ENCODE data around the gene SLC19A1.

The SLC19A1 gene

GRCh38 chr21:45542242-45542666, at the start of gene SLC19A1:
Gene SLC19A1 (minus strand): TSS chr21:45542440. CDS start chr21:45537959, 4,481 bp downstream.
- peak in 1 of 2 donors; percentile 35 for DNase-seq

- no peak for DNase-seq
Observed at GRCh38 chr21:45591619-45592207, 49.5 kb upstream of the SLC19A1 start.

- peak in 1 of 2 donors; percentile 52 for DNase-seq
Observed at GRCh38 chr21:45590726-45591618, 48.7 kb upstream of the SLC19A1 start.

GRCh38 chr21:45590246-45590725, 48.0 kb upstream of the SLC19A1 start:
- peak in 1 of 2 donors; percentile 52 for DNase-seq

GRCh38 chr21:45589686-45590245, 47.5 kb upstream of the SLC19A1 start:
- DNase-seq: no peak

- DNase-seq: no peak
Observed at GRCh38 chr21:45588871-45589491, 46.7 kb upstream of the SLC19A1 start.

- DNase-seq: no peak
Observed at GRCh38 chr21:45588086-45588825, 46.0 kb upstream of the SLC19A1 start.

GRCh38 chr21:45586289-45586858, 44.1 kb upstream of the SLC19A1 start:
- no peak for DNase-seq

GRCh38 chr21:45584786-45585185, 42.5 kb upstream of the SLC19A1 start:
- DNase-seq: no peak

- no peak for DNase-seq
Observed at GRCh38 chr21:45583831-45584509, 41.7 kb upstream of the SLC19A1 start.

GRCh38 chr21:45582128-45582527, 39.9 kb upstream of the SLC19A1 start:
- no peak for DNase-seq

- DNase-seq: no peak
Observed at GRCh38 chr21:45581322-45581712, 39.1 kb upstream of the SLC19A1 start.

GRCh38 chr21:45580576-45581321, 38.5 kb upstream of the SLC19A1 start:
- no peak for DNase-seq

- DNase-seq: no peak
Observed at GRCh38 chr21:45580181-45580575, 37.9 kb upstream of the SLC19A1 start.

- no peak for DNase-seq
Observed at GRCh38 chr21:45579383-45580180, 37.3 kb upstream of the SLC19A1 start.

- DNase-seq: no peak
Observed at GRCh38 chr21:45578811-45579381, 36.7 kb upstream of the SLC19A1 start.

GRCh38 chr21:45578176-45578801, 36.0 kb upstream of the SLC19A1 start:
- DNase-seq: no peak

GRCh38 chr21:45577801-45578175, 35.5 kb upstream of the SLC19A1 start:
- DNase-seq: no peak
